Measurements from ENCODE around the gene EPHB1. TPM values are rescaled to one million over a fixed set of nuclear protein-coding genes. Genes with fewer than 3 reads are reported as not detected.

The EPHB1 gene
- total RNA-seq, 1 experiment from 2014 or later: 0.11 TPM

DNA sequence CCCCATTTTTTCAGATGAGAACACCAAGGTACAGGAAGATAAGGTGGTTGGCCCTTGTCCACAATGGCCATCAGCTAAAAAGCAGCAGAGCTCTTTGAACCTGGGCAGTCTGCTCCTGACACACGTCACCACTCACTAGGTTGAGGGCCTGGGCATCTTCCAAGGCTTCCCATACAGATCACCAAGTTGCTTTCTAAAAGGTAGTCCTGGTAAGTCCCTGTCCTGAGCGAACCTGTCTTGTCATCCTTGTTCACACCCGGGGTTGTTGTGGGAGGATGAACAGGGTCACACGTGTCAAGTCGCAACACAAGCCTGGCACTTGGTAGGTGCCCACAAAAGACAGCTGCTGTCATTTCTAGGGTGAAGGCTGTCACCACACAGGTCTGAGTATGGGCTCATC lies 260.4 kb downstream of the EPHB1 start:
- no peak overlapping the region for H3K4me3 ChIP-seq (ENCODE audit: low read depth, low read length, poor library complexity, severe bottlenecking)

DNA sequence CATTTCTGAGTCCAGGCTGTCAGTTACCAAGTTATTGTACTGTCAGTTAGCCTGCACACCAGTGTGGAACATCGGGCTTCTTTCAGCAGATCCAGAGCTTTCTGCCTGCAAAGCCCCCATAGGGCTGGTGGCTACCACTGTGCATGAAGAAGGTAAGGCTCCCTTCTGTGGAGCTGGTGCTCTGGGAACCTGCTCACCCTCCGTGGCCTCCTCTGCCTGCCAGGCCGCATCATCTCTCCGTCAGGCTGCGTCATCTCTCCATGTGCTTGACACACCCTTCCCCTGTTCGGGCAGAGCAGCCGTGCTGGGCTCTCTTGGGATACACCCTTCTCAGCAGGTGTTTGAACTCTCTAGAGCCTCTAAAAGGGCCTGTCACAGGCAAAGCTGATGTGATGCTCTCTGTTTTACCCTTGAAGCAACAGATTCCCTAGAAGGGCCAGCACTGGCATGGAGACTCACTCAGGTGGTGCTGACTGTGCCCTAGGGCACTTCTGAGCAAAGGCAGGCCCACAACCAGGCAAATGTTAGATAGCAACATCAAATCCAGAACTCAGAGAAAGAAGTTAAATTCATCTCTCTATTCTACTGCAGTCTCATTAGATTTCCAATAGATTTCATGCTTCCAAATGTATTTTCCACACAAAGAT lies 261.1 kb downstream of the EPHB1 start:
- no peaks in the 10 kb centered on the region for H3K4me1 ChIP-seq (ENCODE audit: insufficient read depth, low read length, poor library complexity, severe bottlenecking)
- H3K9me3 ChIP-seq (ENCODE audit: low read depth, low read length, poor library complexity, severe bottlenecking): no peaks in the 10 kb centered on the region
- H3K4me3 ChIP-seq (ENCODE audit: low read depth, low read length, poor library complexity, severe bottlenecking): no peak overlapping the region
- intact Hi-C loops (cut with micrococcal nuclease; ENCODE audit: unreplicated experiment): no loop called here
- TF ChIP-seq EZH2 (IDR thresholded peaks at IDR 0.05; ENCODE audit: borderline replicate concordance, low read depth, low read length, poor library complexity, severe bottlenecking): no peak
- TF ChIP-seq, protein P1, sequence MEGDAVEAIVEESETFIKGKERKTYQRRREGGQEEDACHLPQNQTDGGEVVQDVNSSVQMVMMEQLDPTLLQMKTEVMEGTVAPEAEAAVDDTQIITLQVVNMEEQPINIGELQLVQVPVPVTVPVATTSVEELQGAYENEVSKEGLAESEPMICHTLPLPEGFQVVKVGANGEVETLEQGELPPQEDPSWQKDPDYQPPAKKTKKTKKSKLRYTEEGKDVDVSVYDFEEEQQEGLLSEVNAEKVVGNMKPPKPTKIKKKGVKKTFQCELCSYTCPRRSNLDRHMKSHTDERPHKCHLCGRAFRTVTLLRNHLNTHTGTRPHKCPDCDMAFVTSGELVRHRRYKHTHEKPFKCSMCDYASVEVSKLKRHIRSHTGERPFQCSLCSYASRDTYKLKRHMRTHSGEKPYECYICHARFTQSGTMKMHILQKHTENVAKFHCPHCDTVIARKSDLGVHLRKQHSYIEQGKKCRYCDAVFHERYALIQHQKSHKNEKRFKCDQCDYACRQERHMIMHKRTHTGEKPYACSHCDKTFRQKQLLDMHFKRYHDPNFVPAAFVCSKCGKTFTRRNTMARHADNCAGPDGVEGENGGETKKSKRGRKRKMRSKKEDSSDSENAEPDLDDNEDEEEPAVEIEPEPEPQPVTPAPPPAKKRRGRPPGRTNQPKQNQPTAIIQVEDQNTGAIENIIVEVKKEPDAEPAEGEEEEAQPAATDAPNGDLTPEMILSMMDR (conservative IDR thresholded peaks at IDR 0.05; ENCODE audit: low read depth, low read length): no peak
- no peaks in the 10 kb centered on the region for H3K36me3 ChIP-seq (ENCODE audit: insufficient read depth, low read length, poor library complexity, severe bottlenecking)
- CTCF ChIA-PET: no interaction called here
- H3K27me3 ChIP-seq (replicated peaks; ENCODE audit: insufficient read depth, low read depth, low read length, poor library complexity): no peaks in the 10 kb centered on the region
- no peak overlapping the region for H3K27ac ChIP-seq (ENCODE audit: low read depth, low read length, poor library complexity, severe bottlenecking)
- POLR2A ChIA-PET (ENCODE audit: low non-redundant PET): no interaction called here
- BruUV-seq (replicated peaks): no TSS peak
- no peak for DNase-seq (ENCODE audit: low spot score)

More for the DNA sequence above, 260.4 kb downstream of the EPHB1 start:
- BruUV-seq (replicated peaks): no TSS peak
- DNase-seq (ENCODE audit: low spot score): no peak
- ChIA-PET CTCF (no interaction called here), POLR2A (ENCODE audit: low non-redundant PET) (no interaction called here)
- Histone ChIP-seq H3K27ac (ENCODE audit: low read depth, low read length, poor library complexity, severe bottlenecking) (no peak overlapping the region), H3K4me1 (ENCODE audit: insufficient read depth, low read length, poor library complexity, severe bottlenecking) (no peaks in the 10 kb centered on the region), H3K9me3 (ENCODE audit: low read depth, low read length, poor library complexity, severe bottlenecking) (no peaks in the 10 kb centered on the region), H3K36me3 (ENCODE audit: insufficient read depth, low read length, poor library complexity, severe bottlenecking) (no peaks in the 10 kb centered on the region), H3K27me3 (replicated peaks; ENCODE audit: insufficient read depth, low read depth, low read length, poor library complexity) (no peaks in the 10 kb centered on the region)
- intact Hi-C loops (cut with micrococcal nuclease; ENCODE audit: unreplicated experiment): no loop called here
- no peak for TF ChIP-seq EZH2 (IDR thresholded peaks at IDR 0.05; ENCODE audit: borderline replicate concordance, low read depth, low read length, poor library complexity, severe bottlenecking)
- TF ChIP-seq, protein P1 (conservative IDR thresholded peaks at IDR 0.05; ENCODE audit: low read depth, low read length): no peak

DNA sequence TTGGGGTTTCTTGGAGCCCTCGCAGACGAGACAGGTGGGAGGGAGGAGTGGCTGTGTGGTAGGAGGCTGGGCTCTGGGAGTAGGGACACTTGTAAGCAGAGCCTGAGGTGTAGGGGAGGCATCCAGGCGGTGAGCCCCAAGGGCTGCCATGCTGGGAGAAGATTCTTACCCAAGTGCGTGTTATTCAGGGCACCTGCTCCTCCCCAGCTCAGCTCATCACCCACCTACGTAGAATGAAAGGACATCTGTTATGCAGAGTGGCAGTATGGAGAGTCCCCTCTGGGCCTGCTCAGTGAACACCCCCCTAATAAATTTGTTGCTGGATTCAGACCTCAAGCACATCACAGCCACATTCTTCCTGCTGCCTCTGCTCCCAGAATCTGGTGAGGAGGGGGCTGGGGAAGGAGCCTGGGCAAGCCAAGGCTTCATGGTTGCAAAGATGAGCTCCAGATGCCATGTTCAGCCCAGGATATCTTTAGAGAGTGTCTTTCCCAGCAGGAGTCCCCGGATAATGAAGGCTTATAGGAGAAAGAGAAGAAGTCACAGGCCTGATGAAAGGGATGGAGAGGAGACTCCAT lies 261.8 kb downstream of the EPHB1 start:
- POLR2A ChIA-PET (ENCODE audit: low non-redundant PET): no interaction called here
- Histone ChIP-seq H3K27ac (ENCODE audit: low read depth, low read length, poor library complexity, severe bottlenecking) (no peak overlapping the region), H3K9me3 (ENCODE audit: low read depth, low read length, poor library complexity, severe bottlenecking) (no peaks in the 10 kb centered on the region), H3K4me3 (ENCODE audit: low read depth, low read length, poor library complexity, severe bottlenecking) (no peak overlapping the region), H3K4me1 (ENCODE audit: insufficient read depth, low read length, poor library complexity, severe bottlenecking) (no peaks in the 10 kb centered on the region), H3K27me3 (replicated peaks; ENCODE audit: insufficient read depth, low read depth, low read length, poor library complexity) (no peaks in the 10 kb centered on the region), H3K36me3 (ENCODE audit: insufficient read depth, low read length, poor library complexity, severe bottlenecking) (no peaks in the 10 kb centered on the region)
- CTCF ChIA-PET: no interaction called here
- TF ChIP-seq EZH2 (IDR thresholded peaks at IDR 0.05; ENCODE audit: borderline replicate concordance, low read depth, low read length, poor library complexity, severe bottlenecking): no peak
- TF ChIP-seq, protein P1 (conservative IDR thresholded peaks at IDR 0.05; ENCODE audit: low read depth, low read length): no peak
- no peak for DNase-seq (ENCODE audit: low spot score)
- intact Hi-C loops (cut with micrococcal nuclease; ENCODE audit: unreplicated experiment): no loop called here
- no TSS peak for BruUV-seq (replicated peaks)

All from A673 (cell line).